SH-SY5Y (cell line): ENCODE data around the gene SERPINB4.

Source experiments
- GATA2 ChIP-seq: IDR thresholded peaks from 2 replicates; pipeline ENCODE4 v1.6.1; 2011; ENCODE audit warnings: mild to moderate bottlenecking, low read depth, low read length
- GATA3 ChIP-seq: IDR thresholded peaks from 2 replicates; pipeline ENCODE4 v1.6.1; 2011; ENCODE audit warnings: low read depth, mild to moderate bottlenecking, low read length, moderate library complexity

SERPINB4 gene

DNA sequence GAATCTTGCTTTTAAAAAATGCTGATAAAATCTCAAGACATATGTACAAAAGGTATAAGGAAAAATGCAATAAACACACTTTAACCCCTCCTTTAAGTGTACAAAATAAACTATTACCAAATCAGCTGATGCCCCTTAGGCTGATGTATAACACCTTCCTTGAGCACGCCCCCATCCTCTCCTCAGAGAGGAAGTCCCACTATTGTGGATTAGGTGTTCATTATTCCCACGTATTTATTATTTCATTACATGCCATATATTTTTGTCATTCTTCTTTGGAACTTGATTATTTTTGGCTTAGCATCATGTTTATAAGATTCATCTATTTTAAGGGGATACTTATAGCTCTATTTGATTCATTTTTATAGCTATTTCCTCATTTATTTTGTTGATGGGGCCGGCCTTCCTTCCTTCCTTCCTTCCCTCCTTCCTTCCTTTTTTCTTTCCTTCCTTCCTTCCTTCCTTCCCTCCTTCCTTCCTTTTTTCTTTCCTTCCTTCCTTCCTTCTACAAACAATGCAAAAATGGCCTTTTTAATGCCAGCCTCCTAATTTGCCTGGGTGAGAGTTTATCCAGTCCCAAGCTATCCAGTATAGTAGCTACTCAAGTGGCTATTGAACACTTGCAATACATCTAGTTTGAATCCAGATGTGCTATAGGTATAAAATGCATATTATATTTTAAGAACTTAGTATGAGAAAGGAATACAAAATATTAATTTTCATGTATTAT is 52.9 kb downstream of the SERPINB4 start:
- TF ChIP-seq GATA2 (no peak), GATA3 (no peak)

DNA sequence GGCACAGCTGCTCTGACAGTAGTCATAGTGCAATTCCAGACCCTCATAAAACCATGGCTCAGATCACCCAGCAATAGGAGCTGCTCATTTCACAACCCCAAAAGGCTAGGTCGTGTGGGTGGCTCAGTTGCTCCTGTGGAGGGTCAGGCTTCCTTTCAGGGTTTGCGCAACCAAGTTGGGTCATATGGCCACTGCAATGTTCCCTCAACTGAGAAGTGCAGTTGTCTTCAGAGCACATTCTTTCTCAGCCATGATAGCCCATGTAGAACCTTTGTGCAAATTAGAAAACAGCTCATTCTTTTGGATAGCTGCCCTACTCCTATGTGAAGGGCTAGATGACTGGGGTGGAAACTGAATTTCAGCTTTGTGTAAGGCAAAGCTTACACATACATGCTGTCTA is 53.7 kb downstream of the SERPINB4 start:
- TF ChIP-seq GATA3 = no peak

- TF ChIP-seq GATA2 = no peak
- no peak for TF ChIP-seq GATA3
Measured at GRCh38 chr18:63588909-63589308, 55.1 kb downstream of the SERPINB4 start.
